RWPE2 (cell line): ENCODE results near the gene TMLHE.

ENCODE experiments used
- ATAC-seq: fragments of 200-7000 bp; cut with Tn5 transposase; 3 replicates; pipeline ENCODE4 v1.9.1; 2021; ENCODE audit warnings: low read depth
- DNase-seq: peaks from one replicate; pipeline ENCODE4 v3.0.0-alpha.2; 2020; ENCODE audit warnings: low spot score
- H3K27ac ChIP-seq: fragments of 450-650 bp; 2 replicates; pipeline ENCODE4 v1.5.1; 2017; ENCODE audit warnings: mild to moderate bottlenecking; ENCODE audit not compliant: poor library complexity, severe bottlenecking
- H3K27me3 ChIP-seq: fragments of 250-450 bp; sonication (Bioruptor Pico); 2 replicates; pipeline ENCODE4 v1.5.1; 2021; ENCODE audit warnings: mild to moderate bottlenecking, moderate library complexity; ENCODE audit not compliant: insufficient read depth, poor library complexity, severe bottlenecking
- H3K36me3 ChIP-seq: fragments of 250-450 bp; sonication (Bioruptor Pico); 2 replicates; pipeline ENCODE4 v1.5.1; 2020; ENCODE audit warnings: low read depth, mild to moderate bottlenecking, moderate library complexity
- H3K4me1 ChIP-seq: fragments of 250-450 bp; sonication (Bioruptor Pico); 2 replicates; pipeline ENCODE4 v1.5.1; 2021; ENCODE audit warnings: mild to moderate bottlenecking, moderate library complexity; ENCODE audit not compliant: insufficient read depth, poor library complexity, severe bottlenecking
- H3K4me3 ChIP-seq: fragments of 250-450 bp; sonication (Bioruptor Pico); 2 replicates; pipeline ENCODE4 v1.5.1; 2021; ENCODE audit warnings: mild to moderate bottlenecking, moderate library complexity; ENCODE audit not compliant: severe bottlenecking
- H3K9me3 ChIP-seq: fragments of 250-450 bp; sonication (Bioruptor Pico); 2 replicates; pipeline ENCODE4 v1.5.1; 2021; ENCODE audit warnings: mild to moderate bottlenecking, moderate library complexity; ENCODE audit not compliant: severe bottlenecking
- CTCF ChIP-seq: fragments of 450-650 bp; IDR thresholded peaks from one replicate; pipeline ENCODE4 v1.5.1; 2017; ENCODE audit warnings: mild to moderate bottlenecking, moderate library complexity; ENCODE audit not compliant: poor library complexity, severe bottlenecking

The TMLHE gene

GRCh38 chrX:155441097-155441496, 171.7 kb downstream of the TMLHE start:
- DNase-seq (no peak), ATAC-seq (no peak)
- TF ChIP-seq CTCF = no peak
- no peak overlapping the region for H3K27ac ChIP-seq
- H3K9me3 ChIP-seq = no peaks in the 10 kb centered on the region
- H3K4me3 ChIP-seq = no peak overlapping the region
- no peaks in the 10 kb centered on the region for H3K36me3 ChIP-seq
- no peaks in the 10 kb centered on the region for H3K27me3 ChIP-seq
- no peaks in the 10 kb centered on the region for H3K4me1 ChIP-seq
